Measurements from ENCODE around the gene LRRC72. TPM values are rescaled to one million over a fixed set of nuclear protein-coding genes. Genes with fewer than 3 reads are reported as not detected.

LRRC72 gene
- not detected for polyA plus RNA-seq (2013, experiment 1 of 4)
- not detected for polyA plus RNA-seq (2013, experiment 2 of 4)
- polyA plus RNA-seq (2013, experiment 3 of 4): not detected
- not detected for polyA plus RNA-seq (2013, experiment 4 of 4)

- Histone ChIP-seq H3K27me3 (ENCODE audit: control insufficient read depth, insufficient read depth, low read length, poor library complexity, severe bottlenecking) (no peaks in the 10 kb centered on the region), H3K27ac (ENCODE audit: insufficient read depth, low read depth, low read length, poor library complexity, severe bottlenecking) (no peak within 1 kb of the TSS), H3K36me3 (ENCODE audit: control insufficient read depth, insufficient read depth, low read length) (no peaks in the 10 kb centered on the region), H3K4me1 (ENCODE audit: control insufficient read depth, insufficient read depth, low read length) (no peaks in the 10 kb centered on the region), H3K4me3 (ENCODE audit: insufficient read depth, low read depth, low read length) (no peak within 1 kb of the TSS), H3K9me3 (ENCODE audit: control insufficient read depth, low read length) (no peaks in the 10 kb centered on the region)
- WGBS, 2 experiments: 95 to 96% methylated on average over 31 of the region's 31 CpGs
Measured at GRCh38 chr7:16526742-16527540, at the start of gene LRRC72. Gene LRRC72, plus strand, starts transcription at chr7:16526825. Its CDS starts 128 bp downstream, at chr7:16526953.

DNA sequence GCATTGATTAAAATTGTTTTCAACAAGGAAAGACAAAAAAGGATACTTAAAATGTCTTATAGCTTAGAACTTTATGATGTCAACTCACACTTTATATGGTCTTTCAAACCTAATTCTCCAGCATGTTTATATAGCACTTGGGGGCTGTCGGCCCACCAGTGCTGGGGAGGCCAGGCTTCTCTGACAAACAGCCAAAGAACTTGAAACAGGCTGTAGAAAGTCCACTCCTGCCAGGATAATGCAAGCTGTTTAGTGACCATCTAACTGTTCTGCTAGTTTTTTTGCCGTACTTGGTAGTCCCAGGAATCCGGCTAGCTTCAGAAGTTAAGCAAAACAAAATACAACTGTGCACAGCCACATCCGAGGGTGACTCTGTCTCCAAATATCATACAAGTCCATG, 47.5 kb upstream of the LRRC72 start:
- Histone ChIP-seq H3K4me3 (ENCODE audit: insufficient read depth, low read depth, low read length) (no peak overlapping the region), H3K27ac (ENCODE audit: insufficient read depth, low read depth, low read length, poor library complexity, severe bottlenecking) (no peak overlapping the region), H3K4me1 (ENCODE audit: control insufficient read depth, insufficient read depth, low read length) (peaks cover 3% of the 10 kb centered on the region), H3K9me3 (ENCODE audit: control insufficient read depth, low read length) (no peaks in the 10 kb centered on the region), H3K36me3 (ENCODE audit: control insufficient read depth, insufficient read depth, low read length) (no peaks in the 10 kb centered on the region), H3K27me3 (ENCODE audit: control insufficient read depth, insufficient read depth, low read length, poor library complexity, severe bottlenecking) (no peaks in the 10 kb centered on the region)
- WGBS, 2 experiments: 94 to 97% methylated on average over 4 of the region's 4 CpGs

DNA sequence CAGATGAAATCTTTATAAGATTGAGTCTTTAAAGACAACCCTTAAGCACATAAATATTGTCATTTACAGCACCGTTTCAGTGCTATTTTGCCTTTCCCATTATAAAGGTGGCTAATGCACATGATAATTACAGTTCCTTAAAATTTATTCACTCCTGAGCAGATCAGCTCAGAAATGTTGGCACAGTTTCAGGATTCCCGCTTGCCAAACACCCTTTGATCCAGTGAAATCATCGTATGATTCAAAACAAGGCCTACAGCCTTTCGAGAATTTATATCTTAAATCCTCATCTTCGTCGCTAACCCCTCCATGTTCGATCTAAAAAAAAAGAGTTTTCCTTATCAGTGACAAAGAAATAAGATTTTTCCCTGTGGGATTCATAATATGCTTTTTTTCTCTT, 47.0 kb upstream of the LRRC72 start:
- Histone ChIP-seq H3K9me3 (ENCODE audit: control insufficient read depth, low read length) (no peaks in the 10 kb centered on the region), H3K36me3 (ENCODE audit: control insufficient read depth, insufficient read depth, low read length) (no peaks in the 10 kb centered on the region)
- WGBS, 2 experiments: 86 to 88% methylated on average over 7 of the region's 7 CpGs

DNA sequence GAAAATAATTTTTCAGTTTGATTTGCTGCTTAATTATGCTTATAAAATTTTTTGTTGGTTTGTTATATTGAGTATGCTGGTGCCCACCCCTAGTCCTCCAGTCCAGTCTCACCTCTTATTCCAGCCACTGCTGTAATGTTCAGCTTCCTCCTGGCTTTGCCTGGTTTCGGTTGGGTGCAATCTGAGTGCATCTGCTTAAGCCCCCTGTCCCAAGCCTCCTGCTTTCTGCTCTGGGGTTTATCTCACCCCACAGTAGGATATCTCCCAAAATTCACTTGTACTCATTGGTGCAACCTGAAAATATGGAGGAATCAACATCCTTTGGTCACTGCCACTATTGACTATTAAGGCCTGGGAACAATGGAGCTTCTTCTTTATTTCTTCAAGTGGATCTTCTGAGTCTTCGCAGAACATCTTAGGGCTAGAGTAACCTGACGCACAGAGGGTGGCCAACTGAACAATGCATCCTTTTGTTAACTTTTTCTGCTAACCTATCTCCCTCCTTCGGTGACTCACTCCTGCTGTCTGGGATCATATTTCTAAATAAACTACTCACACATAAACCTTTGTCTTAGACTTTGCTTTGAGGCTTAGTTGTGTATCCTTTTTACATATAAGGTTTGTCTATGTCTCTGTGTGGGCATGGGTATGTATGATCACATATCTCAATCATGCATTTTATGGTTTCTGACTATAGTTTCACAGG, 42.0 kb upstream of the LRRC72 start:
- Histone ChIP-seq H3K36me3 (ENCODE audit: control insufficient read depth, insufficient read depth, low read length) (no peaks in the 10 kb centered on the region), H3K9me3 (ENCODE audit: control insufficient read depth, low read length) (no peaks in the 10 kb centered on the region), H3K27ac (ENCODE audit: insufficient read depth, low read depth, low read length, poor library complexity, severe bottlenecking) (no peak overlapping the region), H3K4me3 (ENCODE audit: insufficient read depth, low read depth, low read length) (no peak overlapping the region), H3K4me1 (ENCODE audit: control insufficient read depth, insufficient read depth, low read length) (peaks cover 11% of the 10 kb centered on the region), H3K27me3 (ENCODE audit: control insufficient read depth, insufficient read depth, low read length, poor library complexity, severe bottlenecking) (no peaks in the 10 kb centered on the region)
- WGBS, 2 experiments: 50 to 56% methylated on average over 4 of the region's 4 CpGs

More for the DNA sequence above, 47.0 kb upstream of the LRRC72 start:
- Histone ChIP-seq H3K27ac (ENCODE audit: insufficient read depth, low read depth, low read length, poor library complexity, severe bottlenecking) (no peak overlapping the region), H3K4me1 (ENCODE audit: control insufficient read depth, insufficient read depth, low read length) (peaks cover 7% of the 10 kb centered on the region), H3K27me3 (ENCODE audit: control insufficient read depth, insufficient read depth, low read length, poor library complexity, severe bottlenecking) (no peaks in the 10 kb centered on the region), H3K4me3 (ENCODE audit: insufficient read depth, low read depth, low read length) (no peak overlapping the region)

DNA sequence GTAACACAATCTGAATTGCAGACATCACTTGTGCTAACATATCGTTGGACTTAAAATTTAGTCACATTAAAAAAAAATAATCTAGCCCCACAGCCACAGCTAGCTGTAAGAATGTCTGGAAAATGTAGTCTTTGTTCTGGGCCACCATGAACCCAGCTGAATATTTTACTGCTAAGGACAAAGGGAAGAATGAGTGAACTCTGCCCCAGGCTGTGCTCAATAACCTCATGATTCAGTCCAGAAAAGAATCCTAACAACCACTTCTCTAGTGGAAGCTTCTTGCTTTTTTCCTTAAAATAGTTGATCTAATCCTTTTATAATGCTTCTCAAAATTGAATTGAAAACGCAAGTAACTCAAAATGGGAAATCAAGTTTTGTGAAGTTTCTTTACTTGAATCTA, 35.5 kb upstream of the LRRC72 start:
- no peak overlapping the region for H3K27ac ChIP-seq (ENCODE audit: insufficient read depth, low read depth, low read length, poor library complexity, severe bottlenecking)
- 79% methylated on average over 2 of the region's 2 CpGs; no CpG with 5 or more reads in 1 of the 2 experiments for WGBS, 2 experiments

GRCh38 chr7:16492513-16493062, 34.0 kb upstream of the LRRC72 start:
- Histone ChIP-seq H3K27ac (ENCODE audit: insufficient read depth, low read depth, low read length, poor library complexity, severe bottlenecking) (no peak overlapping the region), H3K36me3 (ENCODE audit: control insufficient read depth, insufficient read depth, low read length) (no peaks in the 10 kb centered on the region), H3K4me3 (ENCODE audit: insufficient read depth, low read depth, low read length) (no peak overlapping the region), H3K9me3 (ENCODE audit: control insufficient read depth, low read length) (no peaks in the 10 kb centered on the region), H3K4me1 (ENCODE audit: control insufficient read depth, insufficient read depth, low read length) (no peaks in the 10 kb centered on the region), H3K27me3 (ENCODE audit: control insufficient read depth, insufficient read depth, low read length, poor library complexity, severe bottlenecking) (no peaks in the 10 kb centered on the region)
- WGBS, 2 experiments: 62 to 80% methylated on average over 1 to 3 of the region's 3 CpGs

More for the DNA sequence above, 35.5 kb upstream of the LRRC72 start:
- Histone ChIP-seq H3K36me3 (ENCODE audit: control insufficient read depth, insufficient read depth, low read length) (no peaks in the 10 kb centered on the region), H3K4me3 (ENCODE audit: insufficient read depth, low read depth, low read length) (no peak overlapping the region), H3K4me1 (ENCODE audit: control insufficient read depth, insufficient read depth, low read length) (no peaks in the 10 kb centered on the region), H3K9me3 (ENCODE audit: control insufficient read depth, low read length) (no peaks in the 10 kb centered on the region), H3K27me3 (ENCODE audit: control insufficient read depth, insufficient read depth, low read length, poor library complexity, severe bottlenecking) (no peaks in the 10 kb centered on the region)

- Histone ChIP-seq H3K4me1 (ENCODE audit: control insufficient read depth, insufficient read depth, low read length) (no peaks in the 10 kb centered on the region), H3K27ac (ENCODE audit: insufficient read depth, low read depth, low read length, poor library complexity, severe bottlenecking) (no peak overlapping the region), H3K9me3 (ENCODE audit: control insufficient read depth, low read length) (no peaks in the 10 kb centered on the region), H3K36me3 (ENCODE audit: control insufficient read depth, insufficient read depth, low read length) (no peaks in the 10 kb centered on the region), H3K27me3 (ENCODE audit: control insufficient read depth, insufficient read depth, low read length, poor library complexity, severe bottlenecking) (no peaks in the 10 kb centered on the region), H3K4me3 (ENCODE audit: insufficient read depth, low read depth, low read length) (no peak overlapping the region)
- WGBS, 2 experiments: 86 to 100% methylated on average over 1 to 2 of the region's 2 CpGs
Measured at GRCh38 chr7:16493266-16493665, 33.4 kb upstream of the LRRC72 start.

GRCh38 chr7:16494551-16494950, 32.1 kb upstream of the LRRC72 start:
- H3K4me3 ChIP-seq (ENCODE audit: insufficient read depth, low read depth, low read length): no peak overlapping the region
- H3K27ac ChIP-seq (ENCODE audit: insufficient read depth, low read depth, low read length, poor library complexity, severe bottlenecking): no peak overlapping the region
- H3K9me3 ChIP-seq (ENCODE audit: control insufficient read depth, low read length): no peaks in the 10 kb centered on the region
- WGBS, 2 experiments: 91 to 100% methylated on average over 1 to 2 of the region's 2 CpGs
- no peaks in the 10 kb centered on the region for H3K27me3 ChIP-seq (ENCODE audit: control insufficient read depth, insufficient read depth, low read length, poor library complexity, severe bottlenecking)
- H3K36me3 ChIP-seq (ENCODE audit: control insufficient read depth, insufficient read depth, low read length): no peaks in the 10 kb centered on the region
- H3K4me1 ChIP-seq (ENCODE audit: control insufficient read depth, insufficient read depth, low read length): no peaks in the 10 kb centered on the region

DNA sequence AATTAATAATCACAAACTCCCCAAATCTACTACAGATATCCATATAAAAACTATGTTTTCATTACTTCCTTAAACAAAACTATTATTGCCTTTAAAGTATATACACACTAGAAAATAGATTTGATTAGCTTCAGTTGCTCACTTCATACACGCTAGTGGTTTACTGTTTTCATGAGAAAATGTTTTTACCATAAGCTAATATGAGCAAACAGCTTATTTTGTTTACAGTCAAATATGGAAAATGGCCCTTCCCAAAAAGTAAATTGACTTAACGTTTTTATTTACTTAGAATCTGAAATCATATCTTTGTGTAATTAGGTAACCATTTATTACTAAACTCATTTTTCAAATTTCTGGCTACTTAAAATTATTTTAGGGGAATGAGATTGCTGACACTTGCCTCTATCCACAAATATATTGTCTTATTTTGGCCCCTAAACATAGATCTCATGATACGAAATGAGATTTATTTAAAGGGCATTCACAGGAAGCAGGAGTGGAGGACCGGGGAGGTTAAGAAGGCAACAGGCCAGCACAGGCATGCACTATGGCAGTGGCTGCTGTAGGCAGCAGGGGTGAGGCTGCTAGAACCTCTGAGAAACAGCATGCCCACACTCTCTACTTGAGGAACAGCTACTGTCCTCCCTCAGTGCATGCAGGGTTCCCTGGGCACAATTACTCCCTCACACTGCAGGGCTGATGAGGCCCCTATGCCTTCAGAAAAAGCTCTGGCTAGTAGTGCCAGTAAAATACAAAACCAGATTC, 31.5 kb upstream of the LRRC72 start:
- H3K9me3 ChIP-seq (ENCODE audit: control insufficient read depth, low read length): no peaks in the 10 kb centered on the region
- H3K4me1 ChIP-seq (ENCODE audit: control insufficient read depth, insufficient read depth, low read length): no peaks in the 10 kb centered on the region
- H3K4me3 ChIP-seq (ENCODE audit: insufficient read depth, low read depth, low read length): no peak overlapping the region
- no peaks in the 10 kb centered on the region for H3K36me3 ChIP-seq (ENCODE audit: control insufficient read depth, insufficient read depth, low read length)
- H3K27me3 ChIP-seq (ENCODE audit: control insufficient read depth, insufficient read depth, low read length, poor library complexity, severe bottlenecking): no peaks in the 10 kb centered on the region
- 87 to 96% methylated on average over 2 to 3 of the region's 4 CpGs for WGBS, 2 experiments
- H3K27ac ChIP-seq (ENCODE audit: insufficient read depth, low read depth, low read length, poor library complexity, severe bottlenecking): no peak overlapping the region
